Measurements from ENCODE around the gene F2R.
"Not testable (repeated sequence)": the region's sequence is repeated elsewhere in the genome, so short reads cannot be mapped to it uniquely, and the experiment has no call there.

F2R gene

GRCh38 chr5:76761118-76761517 is 45.2 kb downstream of the F2R start:
- not testable (repeated sequence) for DNase-seq (ENCODE audit: low read depth)

GRCh38 chr5:76762484-76762883 is 46.6 kb downstream of the F2R start:
- no peak for DNase-seq (ENCODE audit: low read depth)

DNA sequence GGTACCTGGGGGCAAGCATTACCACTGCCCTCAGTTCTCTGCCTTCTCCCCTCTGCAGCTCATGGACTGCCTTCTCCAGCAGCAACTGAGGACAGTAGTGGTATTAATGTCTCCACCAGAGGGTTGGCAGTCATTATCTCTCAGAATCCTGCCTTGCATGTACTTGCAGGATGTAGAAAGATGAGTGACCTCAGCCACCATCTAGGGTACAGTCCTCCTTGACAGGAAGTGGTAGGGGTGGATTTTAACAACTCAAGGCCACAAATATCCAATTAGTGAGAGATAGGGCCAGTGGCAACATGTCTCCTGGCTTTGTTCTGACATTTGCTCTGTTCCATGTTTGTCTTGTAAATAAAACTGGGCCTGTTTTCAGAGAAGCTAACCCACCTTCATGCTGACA is 47.2 kb downstream of the F2R start:
- DNase-seq (ENCODE audit: low read depth) = no peak

- DNase-seq (ENCODE audit: low read depth) = no peak
These were observed 48.4 kb downstream of the F2R start for GRCh38 chr5:76764374-76764773.

DNA sequence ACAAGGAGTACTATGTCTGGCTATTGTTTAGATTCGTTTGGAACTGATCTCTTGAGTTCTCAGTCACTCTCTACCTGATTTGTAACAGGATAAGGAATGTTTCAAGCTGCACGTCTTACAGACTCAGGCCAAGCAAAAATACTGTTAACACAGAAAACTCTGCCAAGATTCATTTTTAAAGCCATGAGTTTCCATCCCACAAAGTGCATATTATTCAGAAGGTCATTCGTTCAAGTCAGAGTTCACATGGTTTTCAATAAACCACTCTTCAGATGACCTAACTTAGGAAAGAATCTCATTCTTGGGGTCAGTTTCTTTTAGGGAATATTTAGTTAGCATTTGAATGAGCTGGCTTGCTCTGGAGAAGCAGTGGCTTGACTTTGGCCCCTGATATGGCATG is 49.3 kb downstream of the F2R start:
- no peak for DNase-seq (ENCODE audit: low read depth)

DNA sequence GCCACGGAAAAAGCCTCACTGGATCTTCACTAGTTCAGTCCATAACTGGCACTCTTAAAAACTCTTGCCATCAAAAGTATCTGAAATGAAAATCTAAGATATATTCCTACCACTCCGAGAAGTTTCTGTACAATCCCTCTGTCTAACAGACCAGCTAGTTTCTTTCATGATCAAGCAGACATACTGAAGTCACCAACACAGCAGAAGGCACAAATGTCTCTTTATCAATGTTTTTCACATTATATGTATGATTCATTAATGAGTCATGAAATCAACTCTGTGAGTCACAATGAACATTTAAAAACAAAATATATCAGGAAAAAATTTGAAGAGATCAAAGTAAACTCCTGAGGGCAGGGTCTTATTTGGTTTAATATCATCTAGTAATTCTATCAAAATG is 50.8 kb downstream of the F2R start:
- no peak for DNase-seq (ENCODE audit: low read depth)

DNA sequence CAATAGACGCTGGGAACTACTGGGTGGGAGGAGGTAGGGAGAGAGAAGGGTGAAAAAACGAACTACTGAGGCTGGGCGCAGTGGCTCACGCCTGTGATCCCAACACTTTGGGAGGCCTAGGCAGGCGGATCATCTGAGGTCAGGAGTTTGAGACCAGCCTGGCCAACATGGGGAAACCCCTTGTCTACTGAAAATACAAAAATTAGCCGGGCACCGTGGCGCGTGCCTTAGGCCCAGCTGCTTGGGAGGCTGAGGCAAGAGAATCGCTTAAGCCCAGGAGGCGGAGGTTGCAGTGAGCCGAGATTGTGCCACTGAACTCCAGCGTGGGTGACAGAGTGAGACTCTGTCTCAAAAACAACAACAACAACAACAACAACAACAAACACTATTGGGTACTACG is 55.1 kb downstream of the F2R start:
- DNase-seq (ENCODE audit: low read depth) = not testable (repeated sequence)

GRCh38 chr5:76771705-76772405 is 55.9 kb downstream of the F2R start:
- no peak for DNase-seq (ENCODE audit: low read depth)

GRCh38 chr5:76775921-76776320 is 60.0 kb downstream of the F2R start:
- no peak for DNase-seq (ENCODE audit: low read depth)

DNA sequence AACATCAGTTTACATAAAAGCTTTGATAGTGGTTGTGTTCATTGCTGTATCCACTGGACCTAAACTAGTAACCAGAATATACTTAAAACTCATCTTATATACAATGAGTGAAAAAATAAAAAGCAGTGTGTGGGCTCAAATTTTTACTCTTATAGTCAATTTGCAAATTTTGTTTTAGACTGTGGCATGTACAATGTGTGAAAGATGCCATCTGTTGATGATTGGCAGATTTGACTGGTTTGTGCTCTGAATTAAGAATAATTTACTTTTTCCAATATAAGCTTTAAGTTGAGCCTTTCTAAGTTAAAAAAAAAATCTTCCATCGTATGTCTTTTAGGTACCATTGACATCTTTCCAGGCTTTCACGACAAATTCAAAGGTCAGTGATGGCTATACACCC is 60.5 kb downstream of the F2R start:
- DNase-seq (ENCODE audit: low read depth) = no peak

- not testable (repeated sequence) for DNase-seq (ENCODE audit: low read depth)
These were observed 64.7 kb downstream of the F2R start for GRCh38 chr5:76780616-76781015.

DNA sequence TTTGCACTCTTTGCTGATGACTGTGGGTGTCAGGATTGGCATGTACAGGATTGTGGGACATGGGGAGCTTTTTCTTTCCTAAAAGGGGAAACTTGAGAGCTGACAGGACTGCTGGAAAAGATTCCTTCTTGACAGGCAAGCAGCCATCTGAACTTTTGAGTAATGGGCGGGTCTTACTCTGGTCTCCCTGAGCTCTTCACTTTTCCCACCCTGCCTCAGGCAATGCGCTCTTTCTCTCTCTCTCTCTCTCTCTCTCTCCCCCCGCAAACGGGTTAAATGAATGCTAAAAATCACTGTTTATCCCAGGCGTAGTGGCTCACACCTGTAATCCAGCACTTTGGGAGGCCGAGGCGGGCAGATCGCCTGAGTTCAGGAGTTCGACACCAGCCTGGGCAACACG is 65.8 kb downstream of the F2R start:
- no peak for DNase-seq (ENCODE audit: low read depth)

- no peak for DNase-seq (ENCODE audit: low read depth)
These were observed 66.5 kb downstream of the F2R start for GRCh38 chr5:76782444-76782843.
